ENCODE data around the gene GORASP1. TPM values are rescaled to one million over a fixed set of nuclear protein-coding genes. Genes with fewer than 3 reads are reported as not detected.

GORASP1 gene
- total RNA-seq, 1 experiment from 2014 or later = 56.8 TPM

- in situ Hi-C loops (cut with HindIII; ENCODE audit: low pct_unique_long_range_greater_than_20kb, low sequenced_read_pairs) = no loop called here
- no peak for DNase-seq (ENCODE audit: low read depth, low spot score)
These were observed 23.4 kb upstream of the GORASP1 start for GRCh38 chr3:39130693-39131265.

- no peak for DNase-seq (ENCODE audit: low read depth, low spot score)
- in situ Hi-C loops (cut with HindIII; ENCODE audit: low pct_unique_long_range_greater_than_20kb, low sequenced_read_pairs) = no loop called here
These were observed 22.6 kb upstream of the GORASP1 start for GRCh38 chr3:39130026-39130425.

- in situ Hi-C loops (cut with HindIII; ENCODE audit: low pct_unique_long_range_greater_than_20kb, low sequenced_read_pairs) = no loop called here
These were observed 21.5 kb upstream of the GORASP1 start for GRCh38 chr3:39128951-39129350.

GRCh38 chr3:39127908-39128304, 20.5 kb upstream of the GORASP1 start:
- no peak for DNase-seq (ENCODE audit: low read depth, low spot score)
- in situ Hi-C loops (cut with HindIII; ENCODE audit: low pct_unique_long_range_greater_than_20kb, low sequenced_read_pairs) = no loop called here

More at GRCh38 chr3:39128951-39129350, 21.5 kb upstream of the GORASP1 start:
- DNase-seq (ENCODE audit: low read depth, low spot score) = no peak

- DNase-seq (ENCODE audit: low read depth, low spot score) = no peak
- in situ Hi-C loops (cut with HindIII; ENCODE audit: low pct_unique_long_range_greater_than_20kb, low sequenced_read_pairs) = no loop called here
These were observed 20.0 kb upstream of the GORASP1 start for GRCh38 chr3:39127269-39127907.

- in situ Hi-C loops (cut with HindIII; ENCODE audit: low pct_unique_long_range_greater_than_20kb, low sequenced_read_pairs) = no loop called here
- peak; percentile 71 for DNase-seq (ENCODE audit: low read depth, low spot score)
These were observed 19.2 kb upstream of the GORASP1 start for GRCh38 chr3:39126532-39127071.

GRCh38 chr3:39125841-39126500, 18.5 kb upstream of the GORASP1 start:
- no peak for DNase-seq (ENCODE audit: low read depth, low spot score)
- in situ Hi-C loops (cut with HindIII; ENCODE audit: low pct_unique_long_range_greater_than_20kb, low sequenced_read_pairs) = no loop called here

GRCh38 chr3:39124876-39125840, 17.7 kb upstream of the GORASP1 start:
- in situ Hi-C loops (cut with HindIII; ENCODE audit: low pct_unique_long_range_greater_than_20kb, low sequenced_read_pairs) = loop anchor here (25.0 kb wide), 1 partner anchor 162 kb away; the partner anchor contains the start of gene CX3CR1
- peak; percentile 50 for DNase-seq (ENCODE audit: low read depth, low spot score)

- in situ Hi-C loops (cut with HindIII; ENCODE audit: low pct_unique_long_range_greater_than_20kb, low sequenced_read_pairs) = loop anchor here (25.0 kb wide), 1 partner anchor 164 kb away; the partner anchor contains the start of gene CX3CR1
- DNase-seq (ENCODE audit: low read depth, low spot score) = no peak
These were observed 15.4 kb upstream of the GORASP1 start for GRCh38 chr3:39122813-39123212.

GRCh38 chr3:39121621-39122020, 14.2 kb upstream of the GORASP1 start:
- in situ Hi-C loops (cut with HindIII; ENCODE audit: low pct_unique_long_range_greater_than_20kb, low sequenced_read_pairs) = loop anchor here (25.0 kb wide), 1 partner anchor 166 kb away; the partner anchor contains the start of gene CX3CR1
- DNase-seq (ENCODE audit: low read depth, low spot score) = no peak

- no peak for DNase-seq (ENCODE audit: low read depth, low spot score)
- in situ Hi-C loops (cut with HindIII; ENCODE audit: low pct_unique_long_range_greater_than_20kb, low sequenced_read_pairs) = loop anchor here (25.0 kb wide), 1 partner anchor 168 kb away; the partner anchor contains the start of gene CX3CR1
These were observed 11.7 kb upstream of the GORASP1 start for GRCh38 chr3:39118931-39119660.

GRCh38 chr3:39118079-39118478, 10.7 kb upstream of the GORASP1 start:
- in situ Hi-C loops (cut with HindIII; ENCODE audit: low pct_unique_long_range_greater_than_20kb, low sequenced_read_pairs) = loop anchor here (25.0 kb wide), 1 partner anchor 169 kb away; the partner anchor contains the start of gene CX3CR1
- DNase-seq (ENCODE audit: low read depth, low spot score) = no peak

GRCh38 chr3:39115870-39116269, 8.4 kb upstream of the GORASP1 start:
- DNase-seq (ENCODE audit: low read depth, low spot score) = no peak
- in situ Hi-C loops (cut with HindIII; ENCODE audit: low pct_unique_long_range_greater_than_20kb, low sequenced_read_pairs) = loop anchor here (25.0 kb wide), 1 partner anchor 171 kb away; the partner anchor contains the start of gene CX3CR1

- DNase-seq (ENCODE audit: low read depth, low spot score) = no peak
- in situ Hi-C loops (cut with HindIII; ENCODE audit: low pct_unique_long_range_greater_than_20kb, low sequenced_read_pairs) = loop anchor here (25.0 kb wide), 1 partner anchor 173 kb away; the partner anchor contains the start of gene CX3CR1
These were observed 7.0 kb upstream of the GORASP1 start for GRCh38 chr3:39114456-39114855.

- DNase-seq (ENCODE audit: low read depth, low spot score) = no peak
- in situ Hi-C loops (cut with HindIII; ENCODE audit: low pct_unique_long_range_greater_than_20kb, low sequenced_read_pairs) = loop anchor here (25.0 kb wide), 1 partner anchor 174 kb away; the partner anchor contains the start of gene CX3CR1
These were observed 5.9 kb upstream of the GORASP1 start for GRCh38 chr3:39113291-39113690.

GRCh38 chr3:39112535-39112934, 5.1 kb upstream of the GORASP1 start:
- DNase-seq (ENCODE audit: low read depth, low spot score) = no peak
- in situ Hi-C loops (cut with HindIII; ENCODE audit: low pct_unique_long_range_greater_than_20kb, low sequenced_read_pairs) = loop anchor here (25.0 kb wide), 1 partner anchor 175 kb away; the partner anchor contains the start of gene CX3CR1

All from SK-MEL-5 (cell line).